ENCODE data around the gene DLGAP4. TPM values are rescaled to one million over a fixed set of nuclear protein-coding genes. Genes with fewer than 3 reads are reported as not detected.

DLGAP4 gene
- total RNA-seq, 4 donors from 2014 or later = 33.5 to 159 (median 56.6) TPM

DNA sequence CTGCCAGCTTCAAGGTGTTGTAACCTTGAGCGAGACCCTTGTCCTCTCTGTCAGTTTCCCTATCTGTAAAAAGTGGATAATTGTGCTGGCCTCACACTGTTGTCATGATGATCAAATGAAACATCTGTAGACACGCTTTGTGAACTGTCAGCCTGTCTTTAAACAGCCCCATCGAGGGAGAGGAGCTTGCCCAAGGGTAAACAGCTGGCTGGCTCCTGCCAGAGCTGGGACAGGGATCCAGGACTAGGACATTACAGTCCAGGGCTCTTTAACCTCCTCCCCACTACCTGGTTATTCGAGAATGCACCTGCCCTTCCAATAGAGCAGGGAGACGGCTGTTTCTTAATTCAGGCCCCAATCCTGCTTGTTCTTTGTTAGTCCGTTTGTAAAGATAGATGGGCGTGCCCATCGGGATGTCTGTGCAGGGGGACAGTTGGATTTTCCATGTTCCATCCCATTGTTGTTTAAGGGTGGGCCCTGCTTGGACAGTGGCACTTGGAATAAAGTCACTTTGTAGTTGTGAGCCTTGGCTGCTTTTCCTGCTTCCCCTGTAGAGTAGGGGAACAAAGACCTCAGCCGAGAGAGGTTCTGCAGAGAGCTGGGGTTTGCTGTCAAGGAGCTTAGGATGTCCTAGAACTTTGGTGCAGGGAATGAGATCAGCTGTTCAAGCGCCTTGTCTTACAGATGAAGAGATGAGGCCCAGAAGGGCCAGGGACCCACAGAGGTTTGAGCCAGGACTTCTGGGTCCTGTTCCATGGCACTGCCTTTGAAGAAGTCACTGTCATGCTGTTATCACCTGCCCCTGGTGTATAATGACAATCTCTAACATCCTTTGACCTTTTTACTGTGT, 157.3 kb downstream of the DLGAP4 start:
- Histone ChIP-seq H3K4me3 (peak overlapping the region; percentile 56 to 89 (median 74)), H3K27me3 (no peaks in the 10 kb centered on the region), H3K4me1 (peaks cover 37 to 72% (median 68%) of the 10 kb centered on the region in 4 donors), H3K9me3 (no peaks in the 10 kb centered on the region), H3K36me3 (no peaks in the 10 kb centered on the region), H3K27ac (peak overlapping the region; percentile 93 to 94 (median 93))
- in situ Hi-C loops (cut with MboI; ENCODE audit: low pct_ligation_motif_present in 1 of 4, low pct_unique_long_range_greater_than_20kb in 1 of 4, low sequenced_read_pairs in 3 of 4) = no loop called here
- WGBS, 2 donors (ENCODE audit: low coverage in 1 of 2) = 31 to 37% methylated on average over 4 to 10 of the region's 10 CpGs
- TF ChIP-seq POLR2A (IDR thresholded peaks at IDR 0.05) = no peak
- no peak for TF ChIP-seq EP300 (IDR thresholded peaks at IDR 0.05; ENCODE audit: low read depth)
- no peak for TF ChIP-seq CTCF (IDR thresholded peaks at IDR 0.05)
- TF ChIP-seq POLR2AphosphoS5 (IDR thresholded peaks at IDR 0.05) = no peak
- DNase-seq = no peak
- intact Hi-C loops (cut with DNase I; ENCODE audit: low total_unique reads) = loop anchor here (5.0 kb wide), 1 partner anchor 79 kb away; the partner anchor contains the start of gene MYL9

DNA sequence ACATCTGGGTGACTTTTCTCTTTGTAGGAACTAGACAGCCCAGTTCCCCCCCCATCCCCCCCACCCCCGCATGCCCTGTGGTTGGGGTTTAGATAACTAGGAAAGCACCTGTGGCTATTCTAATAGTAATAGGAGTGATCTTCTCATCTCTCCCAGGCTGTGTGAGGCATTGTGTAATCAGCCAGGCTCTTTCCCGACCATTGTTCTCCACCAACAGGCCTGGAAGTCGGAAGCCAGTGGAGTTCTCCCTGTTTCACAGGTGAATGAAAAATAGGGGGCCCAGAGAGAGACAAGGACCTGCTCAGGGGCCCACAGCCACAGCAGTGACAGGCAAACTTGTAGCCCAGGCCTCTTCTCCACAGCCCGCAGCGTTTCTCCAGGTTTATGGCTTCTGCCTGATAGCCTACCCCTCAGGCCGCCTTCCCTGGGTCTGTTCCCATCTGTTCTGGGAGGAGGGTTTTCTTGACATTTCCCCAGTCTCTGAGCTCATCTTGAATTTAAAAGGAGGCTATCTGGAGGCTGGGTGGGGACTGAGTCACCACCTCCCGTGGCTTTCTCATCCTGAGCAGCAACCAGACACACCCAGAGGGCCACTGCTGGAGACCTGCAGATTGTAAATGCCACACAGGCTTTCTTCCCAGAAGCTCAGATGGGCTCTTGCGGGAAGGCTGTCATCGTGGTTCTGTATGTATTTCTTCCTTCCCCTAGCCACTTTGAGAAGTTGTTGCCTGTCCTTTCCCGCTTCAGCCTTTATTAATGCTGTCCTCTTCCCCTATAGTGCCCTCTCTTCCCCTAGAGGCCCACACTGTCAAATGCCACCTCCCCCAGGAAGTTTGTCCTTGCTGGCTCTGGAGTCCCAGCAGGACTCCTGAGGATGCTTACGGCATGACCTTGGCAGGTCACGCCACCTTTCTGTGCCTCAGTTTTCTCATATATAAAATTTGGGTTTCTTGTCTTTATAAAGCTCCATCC, 159.3 kb downstream of the DLGAP4 start:
- 49 to 75% methylated on average over 2 to 12 of the region's 12 CpGs for WGBS, 2 donors (ENCODE audit: low coverage in 1 of 2)
- H3K9me3 ChIP-seq = no peaks in the 10 kb centered on the region
- intact Hi-C loops (cut with DNase I; ENCODE audit: low total_unique reads) (no loop called here), in situ Hi-C loops (cut with MboI; ENCODE audit: low pct_ligation_motif_present in 1 of 4, low pct_unique_long_range_greater_than_20kb in 1 of 4, low sequenced_read_pairs in 3 of 4) (no loop called here)
- H3K4me1 ChIP-seq = peaks cover 48 to 90% (median 84%) of the 10 kb centered on the region in 4 donors
- no peaks in the 10 kb centered on the region for H3K27me3 ChIP-seq
- H3K36me3 ChIP-seq = no peaks in the 10 kb centered on the region
- no peak overlapping the region for H3K4me3 ChIP-seq
- H3K27ac ChIP-seq = peak overlapping the region; percentile 93 to 94 (median 93)
- DNase-seq = peak; percentile 62
- TF ChIP-seq POLR2A (IDR thresholded peaks at IDR 0.05) (peak; percentile 16), CTCF (IDR thresholded peaks at IDR 0.05) (no peak), EP300 (IDR thresholded peaks at IDR 0.05; ENCODE audit: low read depth) (no peak), POLR2AphosphoS5 (IDR thresholded peaks at IDR 0.05) (peak in 2 of 3 donors; percentile 24 to 41)

- 36% methylated on average over 3 of the region's 3 CpGs; no CpG with 5 or more reads in 1 of the 2 donors for WGBS, 2 donors (ENCODE audit: low coverage in 1 of 2)
- TF ChIP-seq EP300 (IDR thresholded peaks at IDR 0.05; ENCODE audit: low read depth) (no peak), CTCF (IDR thresholded peaks at IDR 0.05) (no peak)
- in situ Hi-C loops (cut with MboI; ENCODE audit: low pct_ligation_motif_present in 1 of 4, low pct_unique_long_range_greater_than_20kb in 1 of 4, low sequenced_read_pairs in 3 of 4) = no loop called here
- no peaks in the 10 kb centered on the region for H3K27me3 ChIP-seq
- H3K27ac ChIP-seq = peak overlapping the region; percentile 93 to 94 (median 93)
- DNase-seq = no peak
- H3K36me3 ChIP-seq = no peaks in the 10 kb centered on the region
- intact Hi-C loops (cut with DNase I; ENCODE audit: low total_unique reads) = no loop called here
- H3K4me1 ChIP-seq = peaks cover 45 to 92% (median 86%) of the 10 kb centered on the region in 4 donors
- H3K9me3 ChIP-seq = no peaks in the 10 kb centered on the region
- no peak overlapping the region for H3K4me3 ChIP-seq
Measured at GRCh38 chr20:36466089-36466488, 159.9 kb downstream of the DLGAP4 start.
